ENCODE results near the gene PSMA1.

GRCh38 chr11:14538271-14538925 is 18.2 kb upstream of the PSMA1 start:
- TF ChIP-seq CTCF (IDR thresholded peaks at IDR 0.05), result no peak
- no peak for TF ChIP-seq POLR2AphosphoS5 (IDR thresholded peaks at IDR 0.05; ENCODE audit: low read depth, low read length)
- no peak for TF ChIP-seq SIN3A (IDR thresholded peaks at IDR 0.05; ENCODE audit: borderline replicate concordance, insufficient read depth, low read depth, low read length)
- TF ChIP-seq TCF7L2 (IDR thresholded peaks at IDR 0.05; ENCODE audit: low read depth, low read length), result no peak
- no peak for TF ChIP-seq REST (IDR thresholded peaks at IDR 0.05; ENCODE audit: insufficient read depth in 1 of 2, low read depth in 2 of 2, low read length in 1 of 2)
